Measurements from ENCODE around the gene OSBPL10. TPM values are rescaled to one million over a fixed set of nuclear protein-coding genes. Genes with fewer than 3 reads are reported as not detected.

OSBPL10 gene
- total and polyA plus RNA-seq, 7 donors = 0.75 to 4.6 (median 2.3) TPM

GRCh38 chr3:31770822-31771326 lies 210.2 kb downstream of the OSBPL10 start:
- ATAC-seq (no peak), DNase-seq (no peak)
- no peaks in the 10 kb centered on the region for H3K9me3 ChIP-seq
- H3K27me3 ChIP-seq (ENCODE audit: insufficient read depth in 3 of 3, low read length in 2 of 3) = no peaks in the 10 kb centered on the region
- H3K4me3 ChIP-seq = no peak overlapping the region
- TF ChIP-seq, protein P1, sequence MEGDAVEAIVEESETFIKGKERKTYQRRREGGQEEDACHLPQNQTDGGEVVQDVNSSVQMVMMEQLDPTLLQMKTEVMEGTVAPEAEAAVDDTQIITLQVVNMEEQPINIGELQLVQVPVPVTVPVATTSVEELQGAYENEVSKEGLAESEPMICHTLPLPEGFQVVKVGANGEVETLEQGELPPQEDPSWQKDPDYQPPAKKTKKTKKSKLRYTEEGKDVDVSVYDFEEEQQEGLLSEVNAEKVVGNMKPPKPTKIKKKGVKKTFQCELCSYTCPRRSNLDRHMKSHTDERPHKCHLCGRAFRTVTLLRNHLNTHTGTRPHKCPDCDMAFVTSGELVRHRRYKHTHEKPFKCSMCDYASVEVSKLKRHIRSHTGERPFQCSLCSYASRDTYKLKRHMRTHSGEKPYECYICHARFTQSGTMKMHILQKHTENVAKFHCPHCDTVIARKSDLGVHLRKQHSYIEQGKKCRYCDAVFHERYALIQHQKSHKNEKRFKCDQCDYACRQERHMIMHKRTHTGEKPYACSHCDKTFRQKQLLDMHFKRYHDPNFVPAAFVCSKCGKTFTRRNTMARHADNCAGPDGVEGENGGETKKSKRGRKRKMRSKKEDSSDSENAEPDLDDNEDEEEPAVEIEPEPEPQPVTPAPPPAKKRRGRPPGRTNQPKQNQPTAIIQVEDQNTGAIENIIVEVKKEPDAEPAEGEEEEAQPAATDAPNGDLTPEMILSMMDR (IDR thresholded peaks at IDR 0.05) = no peak
- no peaks in the 10 kb centered on the region for H3K36me3 ChIP-seq (ENCODE audit: insufficient read depth in 1 of 2, low read depth in 1 of 2)
- no peak overlapping the region for H3K27ac ChIP-seq
- intact Hi-C loops (cut with DNase I) = no loop called here
- H3K4me1 ChIP-seq = no peaks in the 10 kb centered on the region
- 74 to 77% (median 75%) methylated on average over 5 of the region's 5 CpGs for WGBS, 3 donors

DNA sequence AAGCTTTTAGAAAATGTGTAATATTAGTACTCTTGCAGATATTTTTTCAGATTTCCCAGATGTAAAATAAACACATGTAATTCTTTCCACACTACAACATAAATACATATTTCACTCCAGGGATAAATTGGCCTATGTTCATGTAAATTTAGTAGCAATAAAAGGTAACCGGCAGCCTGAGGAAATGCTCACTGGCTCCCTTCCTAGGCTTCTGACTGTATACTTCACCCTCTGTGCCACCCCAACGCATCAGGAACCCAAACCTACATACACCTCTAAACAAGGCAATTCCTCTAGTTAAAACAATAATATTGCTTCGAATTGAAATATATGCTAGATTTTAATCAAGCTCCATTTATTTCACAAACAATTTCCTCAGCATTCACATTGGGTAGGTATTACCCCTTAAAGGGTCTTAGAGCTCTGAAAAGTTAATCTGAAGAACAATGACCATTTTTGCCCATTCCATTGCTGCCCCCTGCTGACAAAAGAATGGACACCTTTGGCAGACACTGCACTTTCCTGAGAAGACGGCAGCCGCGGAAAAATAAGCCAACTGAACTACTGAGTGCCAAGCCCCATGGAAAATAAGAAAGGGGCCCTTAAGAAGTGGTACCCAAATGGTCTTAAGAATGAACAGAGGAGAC lies 212.5 kb downstream of the OSBPL10 start:
- H3K9me3 ChIP-seq = no peaks in the 10 kb centered on the region
- peak; percentile 35 to 56 for DNase-seq
- intact Hi-C loops (cut with DNase I) = loop anchor here (2.0 to 5.0 kb wide), 2 partner anchors 216 to 218 kb away; no protein-coding TSS in a partner anchor

GRCh38 chr3:31767920-31768319 lies 213.1 kb downstream of the OSBPL10 start:
- Histone ChIP-seq H3K27me3 (ENCODE audit: insufficient read depth in 3 of 3, low read length in 2 of 3) (no peaks in the 10 kb centered on the region), H3K36me3 (ENCODE audit: insufficient read depth in 1 of 2, low read depth in 1 of 2) (no peaks in the 10 kb centered on the region), H3K9me3 (no peaks in the 10 kb centered on the region), H3K4me3 (no peak overlapping the region), H3K27ac (no peak overlapping the region), H3K4me1 (no peaks in the 10 kb centered on the region)
- DNase-seq (no peak), ATAC-seq (no peak)
- TF ChIP-seq, protein P1 (IDR thresholded peaks at IDR 0.05) = no peak
- WGBS, 3 donors = 89 to 95% (median 90%) methylated on average over 8 of the region's 8 CpGs
- intact Hi-C loops (cut with DNase I) = loop anchor here (1.0 to 5.0 kb wide), 3 partner anchors 154 to 217 kb away; no protein-coding TSS in a partner anchor

More for the DNA sequence above, 212.5 kb downstream of the OSBPL10 start:
- Histone ChIP-seq H3K27ac (no peak overlapping the region), H3K27me3 (ENCODE audit: insufficient read depth in 3 of 3, low read length in 2 of 3) (no peaks in the 10 kb centered on the region), H3K4me1 (no peaks in the 10 kb centered on the region), H3K4me3 (no peak overlapping the region), H3K36me3 (ENCODE audit: insufficient read depth in 1 of 2, low read depth in 1 of 2) (no peaks in the 10 kb centered on the region)
- ATAC-seq = peak; percentile 43 to 84 (median 60)
- WGBS, 3 donors = 33 to 39% (median 34%) methylated on average over 6 of the region's 6 CpGs
- TF ChIP-seq, protein P1 (IDR thresholded peaks at IDR 0.05) = peak; percentile 69

- H3K9me3 ChIP-seq = no peaks in the 10 kb centered on the region
- no peaks in the 10 kb centered on the region for H3K27me3 ChIP-seq (ENCODE audit: insufficient read depth in 3 of 3, low read length in 2 of 3)
- H3K4me3 ChIP-seq = no peak overlapping the region
- no peak for DNase-seq
- H3K27ac ChIP-seq = no peak overlapping the region
- TF ChIP-seq, protein P1 (IDR thresholded peaks at IDR 0.05) = no peak
- H3K36me3 ChIP-seq (ENCODE audit: insufficient read depth in 1 of 2, low read depth in 1 of 2) = no peaks in the 10 kb centered on the region
- H3K4me1 ChIP-seq = no peaks in the 10 kb centered on the region
- no peak for ATAC-seq
- intact Hi-C loops (cut with DNase I) = loop anchor here (1.0 to 5.0 kb wide), 2 partner anchors 152 to 214 kb away; no protein-coding TSS in a partner anchor
Measured at GRCh38 chr3:31766669-31767068, 214.4 kb downstream of the OSBPL10 start.

Data from psoas muscle (tissue), 8 donors.